ENCODE data around the gene UBASH3B. TPM values are rescaled to one million over a fixed set of nuclear protein-coding genes. Genes with fewer than 3 reads are reported as not detected.

Gene UBASH3B
- total RNA-seq, 4 donors from 2014 or later, result 1.8 to 6.6 (median 3.4) TPM

DNA sequence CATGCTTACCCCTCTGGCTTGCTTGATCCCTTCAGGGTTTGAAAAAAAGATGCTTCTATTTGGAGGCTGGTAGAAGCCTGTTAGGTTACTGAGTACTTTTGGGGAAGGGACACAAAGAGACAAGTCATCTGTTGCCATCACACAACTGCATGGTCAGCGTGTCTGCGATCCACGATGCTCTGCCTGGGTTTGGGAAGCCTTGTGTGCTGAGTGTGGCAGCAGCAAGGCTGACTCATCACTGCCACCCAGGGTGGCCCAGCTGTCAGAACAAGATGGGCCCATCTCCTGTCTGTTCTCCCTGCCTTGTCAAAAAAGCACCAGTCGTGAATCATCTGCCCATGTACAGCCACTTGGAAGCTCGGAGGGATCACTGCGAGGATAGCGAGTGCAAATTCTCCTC, 26.2 kb downstream of the UBASH3B start:
- ATAC-seq, result peak; percentile 51
- H3K9me3 ChIP-seq, result no peaks in the 10 kb centered on the region
- WGBS, 2 donors (ENCODE audit: low coverage in 1 of 2), result 82 to 87% methylated on average over 7 of the region's 7 CpGs

DNA sequence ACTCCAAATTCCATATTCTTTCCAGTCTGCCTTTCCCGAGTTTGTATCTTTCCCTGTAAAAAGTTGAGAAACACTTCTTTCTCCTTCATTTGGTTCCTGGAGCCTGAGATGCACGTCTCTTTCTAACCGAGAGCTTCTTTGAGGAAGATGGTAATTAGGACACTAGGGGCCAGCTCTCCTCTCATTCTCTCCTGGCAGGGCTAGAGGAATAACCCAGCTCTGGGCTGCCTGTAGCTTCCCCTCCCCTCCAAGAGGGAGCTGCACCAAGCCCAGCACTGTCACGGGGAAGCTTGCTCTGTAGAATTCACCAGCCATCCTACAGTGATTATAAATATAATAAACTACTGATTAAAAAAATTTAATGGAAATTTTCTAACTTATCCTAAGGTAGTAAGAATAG, 26.9 kb downstream of the UBASH3B start:
- 90 to 100% methylated on average over 1 to 2 of the region's 4 CpGs for WGBS, 2 donors (ENCODE audit: low coverage in 1 of 2)
- Histone ChIP-seq H3K27ac (no peak overlapping the region), H3K9me3 (no peaks in the 10 kb centered on the region), H3K27me3 (peaks cover 15% of the 10 kb centered on the region), H3K4me1 (no peaks in the 10 kb centered on the region), H3K36me3 (no peaks in the 10 kb centered on the region), H3K4me3 (no peak overlapping the region)
- ATAC-seq, result no peak
- TF ChIP-seq EP300 (IDR thresholded peaks at IDR 0.05), result no peak
- TF ChIP-seq, protein P1, sequence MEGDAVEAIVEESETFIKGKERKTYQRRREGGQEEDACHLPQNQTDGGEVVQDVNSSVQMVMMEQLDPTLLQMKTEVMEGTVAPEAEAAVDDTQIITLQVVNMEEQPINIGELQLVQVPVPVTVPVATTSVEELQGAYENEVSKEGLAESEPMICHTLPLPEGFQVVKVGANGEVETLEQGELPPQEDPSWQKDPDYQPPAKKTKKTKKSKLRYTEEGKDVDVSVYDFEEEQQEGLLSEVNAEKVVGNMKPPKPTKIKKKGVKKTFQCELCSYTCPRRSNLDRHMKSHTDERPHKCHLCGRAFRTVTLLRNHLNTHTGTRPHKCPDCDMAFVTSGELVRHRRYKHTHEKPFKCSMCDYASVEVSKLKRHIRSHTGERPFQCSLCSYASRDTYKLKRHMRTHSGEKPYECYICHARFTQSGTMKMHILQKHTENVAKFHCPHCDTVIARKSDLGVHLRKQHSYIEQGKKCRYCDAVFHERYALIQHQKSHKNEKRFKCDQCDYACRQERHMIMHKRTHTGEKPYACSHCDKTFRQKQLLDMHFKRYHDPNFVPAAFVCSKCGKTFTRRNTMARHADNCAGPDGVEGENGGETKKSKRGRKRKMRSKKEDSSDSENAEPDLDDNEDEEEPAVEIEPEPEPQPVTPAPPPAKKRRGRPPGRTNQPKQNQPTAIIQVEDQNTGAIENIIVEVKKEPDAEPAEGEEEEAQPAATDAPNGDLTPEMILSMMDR (IDR thresholded peaks at IDR 0.05), result no peak
- no peak for TF ChIP-seq POLR2AphosphoS5 (IDR thresholded peaks at IDR 0.05)
- no peak for TF ChIP-seq POLR2A (IDR thresholded peaks at IDR 0.05)

More for the DNA sequence above, 26.2 kb downstream of the UBASH3B start:
- Histone ChIP-seq H3K27ac (no peak overlapping the region), H3K27me3 (peaks cover 15% of the 10 kb centered on the region), H3K4me1 (no peaks in the 10 kb centered on the region), H3K4me3 (no peak overlapping the region), H3K36me3 (no peaks in the 10 kb centered on the region)
- no peak for TF ChIP-seq EP300 (IDR thresholded peaks at IDR 0.05)
- TF ChIP-seq, protein P1 (IDR thresholded peaks at IDR 0.05), result no peak
- TF ChIP-seq POLR2AphosphoS5 (IDR thresholded peaks at IDR 0.05), result no peak
- TF ChIP-seq POLR2A (IDR thresholded peaks at IDR 0.05), result no peak

DNA sequence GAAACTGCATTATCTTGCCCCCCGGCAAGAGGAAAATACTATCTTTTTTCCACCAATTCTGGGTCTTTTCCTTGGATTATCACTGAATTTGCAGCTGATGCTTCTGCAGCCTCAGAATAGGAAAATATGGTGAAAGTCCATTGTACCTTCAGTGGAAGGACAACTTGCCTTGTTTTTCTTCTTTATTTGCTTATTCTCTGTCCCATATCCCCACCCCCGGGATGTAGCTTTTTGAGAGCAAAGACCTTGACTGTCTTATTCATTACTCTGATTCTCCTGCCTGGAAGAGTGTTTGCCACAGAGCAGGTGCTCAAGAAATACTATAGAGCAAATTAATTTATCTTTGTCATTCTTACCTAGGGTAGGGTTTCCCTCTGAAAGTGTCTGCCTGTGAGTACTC, 29.5 kb downstream of the UBASH3B start:
- no peak overlapping the region for H3K27ac ChIP-seq
- TF ChIP-seq EP300 (IDR thresholded peaks at IDR 0.05) (no peak), POLR2A (IDR thresholded peaks at IDR 0.05) (no peak), POLR2AphosphoS5 (IDR thresholded peaks at IDR 0.05) (no peak)
- TF ChIP-seq, protein P1 (IDR thresholded peaks at IDR 0.05), result no peak
- no peaks in the 10 kb centered on the region for H3K36me3 ChIP-seq
- H3K27me3 ChIP-seq, result peaks cover 3% of the 10 kb centered on the region
- no peak for ATAC-seq
- H3K9me3 ChIP-seq, result no peaks in the 10 kb centered on the region
- WGBS, 2 donors (ENCODE audit: low coverage in 1 of 2), result 91 to 92% methylated on average over 2 of the region's 2 CpGs
- H3K4me3 ChIP-seq, result no peak overlapping the region
- H3K4me1 ChIP-seq, result no peaks in the 10 kb centered on the region

DNA sequence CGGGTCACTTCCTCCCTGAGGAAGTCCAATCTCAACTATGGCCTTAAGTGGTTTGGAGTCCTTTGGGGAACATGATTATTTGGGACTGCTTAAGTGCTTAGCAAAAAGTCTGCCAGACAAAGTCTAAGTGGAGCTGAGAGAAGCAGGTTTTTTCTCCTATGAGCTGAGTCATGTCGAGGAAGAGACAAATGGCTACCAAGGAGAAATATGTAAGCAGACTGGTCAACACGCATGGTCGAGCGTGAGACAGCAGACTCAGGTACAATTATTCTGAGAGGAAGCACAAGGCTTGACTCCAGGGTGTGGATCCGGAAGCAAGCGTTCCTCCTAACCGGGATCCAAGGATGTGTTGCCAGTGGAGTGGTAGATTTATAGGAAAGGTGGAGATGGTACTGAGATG, 30.6 kb downstream of the UBASH3B start:
- Histone ChIP-seq H3K4me3 (no peak overlapping the region), H3K36me3 (no peaks in the 10 kb centered on the region), H3K4me1 (peaks cover 0 to 1% (median 0%) of the 10 kb centered on the region in 3 donors), H3K27me3 (no peaks in the 10 kb centered on the region), H3K27ac (no peak overlapping the region), H3K9me3 (no peaks in the 10 kb centered on the region)
- no peak for TF ChIP-seq POLR2AphosphoS5 (IDR thresholded peaks at IDR 0.05)
- WGBS, 2 donors (ENCODE audit: low coverage in 1 of 2), result 88 to 92% methylated on average over 8 of the region's 8 CpGs
- ATAC-seq, result no peak

DNA sequence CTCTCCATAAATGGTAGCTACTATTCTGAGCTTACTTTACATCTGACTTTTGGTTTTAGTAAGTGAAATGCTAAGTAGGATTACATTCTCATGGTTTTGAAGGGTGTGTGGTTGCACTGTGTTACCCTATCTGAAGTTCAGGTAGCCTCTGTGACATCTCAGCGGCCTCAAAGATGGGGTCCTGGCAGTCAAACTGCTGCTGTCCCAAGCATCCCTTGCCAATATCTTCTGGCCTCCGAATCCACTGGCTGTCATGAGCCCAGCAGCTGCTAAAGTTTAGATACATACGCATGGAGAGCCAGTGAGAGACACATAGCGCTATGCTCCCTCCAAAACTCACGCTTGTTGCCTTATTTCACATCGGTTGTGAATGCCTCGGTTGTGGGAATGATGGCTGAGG, 34.9 kb downstream of the UBASH3B start:
- no peaks in the 10 kb centered on the region for H3K27me3 ChIP-seq
- 80 to 92% methylated on average over 1 to 7 of the region's 7 CpGs for WGBS, 2 donors (ENCODE audit: low coverage in 1 of 2)
- no peak for ATAC-seq
- TF ChIP-seq, protein P1 (IDR thresholded peaks at IDR 0.05), result no peak
- TF ChIP-seq POLR2A (IDR thresholded peaks at IDR 0.05), result no peak
- no peak for TF ChIP-seq EP300 (IDR thresholded peaks at IDR 0.05)
- no peak for TF ChIP-seq POLR2AphosphoS5 (IDR thresholded peaks at IDR 0.05)
- peak overlapping the region in 3 of 4 donors; percentile 55 to 56 (median 56) for H3K27ac ChIP-seq
- no peaks in the 10 kb centered on the region for H3K36me3 ChIP-seq
- peaks cover 0 to 12% (median 3%) of the 10 kb centered on the region in 3 donors for H3K4me1 ChIP-seq
- H3K4me3 ChIP-seq, result no peak overlapping the region
- H3K9me3 ChIP-seq, result no peaks in the 10 kb centered on the region

Data from gastroesophageal sphincter (tissue), 4 donors.